ENCODE results near the gene LRRC7. TPM values are rescaled to one million over a fixed set of nuclear protein-coding genes. Genes with fewer than 3 reads are reported as not detected.

LRRC7 gene
- total and polyA plus RNA-seq, 2 of the 13 experiments (the other 11 are each of a cell fraction or from before 2014, with no cell fraction given) = not detected

DNA sequence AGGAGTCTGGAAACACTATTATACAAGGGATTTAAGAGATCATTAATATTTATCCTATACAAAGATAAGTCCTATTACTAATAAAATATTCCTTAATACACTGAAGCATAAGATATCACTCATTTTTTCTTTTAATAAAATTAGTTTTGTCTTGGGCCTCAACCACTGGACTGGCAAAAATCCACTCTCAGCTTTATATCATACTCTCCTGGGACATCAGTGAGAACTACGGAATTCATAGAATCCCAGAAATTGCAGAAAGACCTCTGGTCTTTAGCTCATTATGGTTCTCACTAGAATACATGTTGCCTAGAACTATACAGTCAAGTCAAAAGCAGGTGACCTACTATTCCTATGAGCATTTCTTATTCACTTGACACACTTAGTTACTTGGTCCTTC is 352.7 kb downstream of the LRRC7 start (continued):
- TF ChIP-seq ZSCAN20 (CRISPR knock-in tag; IDR thresholded peaks at IDR 0.05; ENCODE audit: borderline replicate concordance) = no peak
- TF ChIP-seq LCORL (IDR thresholded peaks at IDR 0.05) = no peak
- TF ChIP-seq LCORL (CRISPR knock-in tag; IDR thresholded peaks at IDR 0.05) = no peak
- no peak for TF ChIP-seq NCOA2 (CRISPR knock-in tag; IDR thresholded peaks at IDR 0.05)

DNA sequence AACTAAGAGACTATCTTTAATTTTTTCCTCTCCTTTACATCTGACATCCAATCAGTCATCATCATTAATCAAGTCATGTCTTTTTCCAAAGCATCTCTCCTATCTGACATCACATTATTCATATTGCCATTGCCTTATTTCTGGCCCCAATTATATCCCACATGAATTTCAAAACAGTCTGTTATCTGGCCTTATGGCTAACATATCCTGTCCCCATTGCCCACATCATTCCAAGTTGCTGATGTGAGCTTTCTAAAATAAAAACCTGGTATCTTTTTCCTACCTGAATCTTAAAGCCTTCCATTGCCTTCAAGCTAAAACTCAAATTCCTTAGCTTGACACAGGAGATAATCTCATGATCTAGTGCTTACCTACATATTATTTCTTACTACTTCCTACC is 353.8 kb downstream of the LRRC7 start:
- no peaks in the 10 kb centered on the region for H3K36me3 ChIP-seq (replicated peaks in 1 of 2; ENCODE audit: control insufficient read depth in 1 of 2, insufficient read depth in 2 of 2, low read length in 2 of 2)
- FAIRE-seq (no peak), ATAC-seq (no peak), DNase-seq (ENCODE audit: low spot score) (no peak)
- no peaks in the 10 kb centered on the region for H3K79me2 ChIP-seq (ENCODE audit: insufficient read depth, low read length)
- POLR2A ChIA-PET = no interaction called here
- no peak overlapping the region for H3K9ac ChIP-seq (ENCODE audit: insufficient read depth, low read depth, low read length)
- no peak overlapping the region for H2AFZ ChIP-seq (ENCODE audit: low read length)
- TF ChIP-seq TCF7 (IDR thresholded peaks at IDR 0.05; ENCODE audit: low read depth) (no peak), YEATS4 (CRISPR knock-in tag; IDR thresholded peaks at IDR 0.05; ENCODE audit: borderline replicate concordance) (no peak), HNF4A (CRISPR knock-in tag; IDR thresholded peaks at IDR 0.05) (no peak), SAFB2 (CRISPR knock-in tag; IDR thresholded peaks at IDR 0.05; ENCODE audit: borderline replicate concordance, low read depth) (no peak), ARHGAP35 (CRISPR knock-in tag; IDR thresholded peaks at IDR 0.05; ENCODE audit: borderline replicate concordance) (no peak), SUZ12 (IDR thresholded peaks at IDR 0.05; ENCODE audit: low read depth, low read length) (no peak), ZSCAN30 (CRISPR knock-in tag; IDR thresholded peaks at IDR 0.05) (no peak), DMAP1 (CRISPR knock-in tag; IDR thresholded peaks at IDR 0.05) (no peak), AHR (CRISPR knock-in tag; IDR thresholded peaks at IDR 0.05) (no peak), RFX1 (IDR thresholded peaks at IDR 0.05) (no peak), ZNF552 (CRISPR knock-in tag; IDR thresholded peaks at IDR 0.05; ENCODE audit: borderline replicate concordance) (no peak), NCOA2 (CRISPR knock-in tag; IDR thresholded peaks at IDR 0.05) (no peak)
- TF ChIP-seq, protein P1, sequence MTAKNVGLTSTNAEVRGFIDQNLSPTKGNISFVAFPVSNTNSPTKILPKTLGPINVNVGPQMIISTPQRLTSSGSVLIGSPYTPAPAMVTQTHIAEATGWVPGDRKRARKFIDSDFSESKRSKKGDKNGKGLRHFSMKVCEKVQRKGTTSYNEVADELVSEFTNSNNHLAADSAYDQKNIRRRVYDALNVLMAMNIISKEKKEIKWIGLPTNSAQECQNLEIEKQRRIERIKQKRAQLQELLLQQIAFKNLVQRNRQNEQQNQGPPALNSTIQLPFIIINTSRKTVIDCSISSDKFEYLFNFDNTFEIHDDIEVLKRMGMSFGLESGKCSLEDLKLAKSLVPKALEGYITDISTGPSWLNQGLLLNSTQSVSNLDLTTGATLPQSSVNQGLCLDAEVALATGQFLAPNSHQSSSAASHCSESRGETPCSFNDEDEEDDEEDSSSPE (CRISPR knock-in tag; IDR thresholded peaks at IDR 0.05) = no peak
- TF ChIP-seq, protein P2, sequence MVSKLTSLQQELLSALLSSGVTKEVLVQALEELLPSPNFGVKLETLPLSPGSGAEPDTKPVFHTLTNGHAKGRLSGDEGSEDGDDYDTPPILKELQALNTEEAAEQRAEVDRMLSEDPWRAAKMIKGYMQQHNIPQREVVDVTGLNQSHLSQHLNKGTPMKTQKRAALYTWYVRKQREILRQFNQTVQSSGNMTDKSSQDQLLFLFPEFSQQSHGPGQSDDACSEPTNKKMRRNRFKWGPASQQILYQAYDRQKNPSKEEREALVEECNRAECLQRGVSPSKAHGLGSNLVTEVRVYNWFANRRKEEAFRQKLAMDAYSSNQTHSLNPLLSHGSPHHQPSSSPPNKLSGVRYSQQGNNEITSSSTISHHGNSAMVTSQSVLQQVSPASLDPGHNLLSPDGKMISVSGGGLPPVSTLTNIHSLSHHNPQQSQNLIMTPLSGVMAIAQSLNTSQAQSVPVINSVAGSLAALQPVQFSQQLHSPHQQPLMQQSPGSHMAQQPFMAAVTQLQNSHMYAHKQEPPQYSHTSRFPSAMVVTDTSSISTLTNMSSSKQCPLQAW (CRISPR knock-in tag; IDR thresholded peaks at IDR 0.05) = no peak
- TF ChIP-seq, protein P3, sequence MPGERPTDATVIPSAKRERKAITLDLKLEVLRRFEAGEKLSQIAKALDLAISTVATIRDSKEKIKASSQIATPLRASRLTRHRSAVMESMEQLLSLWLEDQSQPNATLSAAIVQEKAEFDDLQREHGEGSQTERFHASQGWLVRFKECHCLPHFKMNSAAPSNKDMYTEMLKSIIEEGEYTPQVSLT (CRISPR knock-in tag; IDR thresholded peaks at IDR 0.05; ENCODE audit: borderline replicate concordance, low read depth) = no peak
- intact Hi-C loops (cut with micrococcal nuclease; ENCODE audit: unreplicated experiment) (no loop called here), in situ Hi-C loops (cut with HindIII; ENCODE audit: extremely low pct_ligation_motif_present, low pct_unique_long_range_greater_than_20kb) (no loop called here)
- no peak overlapping the region for H3K4me2 ChIP-seq (ENCODE audit: low read depth, low read length)
- CTCF ChIA-PET (ENCODE audit: low intra/inter-chr PET ratio, low total read pairs) = no interaction called here
- H3K4me1 ChIP-seq (ENCODE audit: insufficient read depth, low read length) = no peaks in the 10 kb centered on the region
- H4K20me1 ChIP-seq (ENCODE audit: insufficient read depth, low read length) = no peaks in the 10 kb centered on the region
- no peak overlapping the region for H3K4me3 ChIP-seq (replicated peaks in 1 of 3; ENCODE audit: insufficient read depth in 1 of 3, low read depth in 2 of 3, low read length in 3 of 3)
- no peaks in the 10 kb centered on the region for H3K9me3 ChIP-seq (ENCODE audit: low read length)
- no TSS peak for BruUV-seq (replicated peaks)
- H3K27ac ChIP-seq (ENCODE audit: extremely low read length, insufficient read depth, low read length) = no peak overlapping the region
- H3K27me3 ChIP-seq (ENCODE audit: control insufficient read depth in 1 of 2, insufficient read depth in 2 of 2, low read length in 2 of 2) = no peaks in the 10 kb centered on the region

Measured in HepG2 (cell line).